ENCODE data around the gene BDP1.

- TF ChIP-seq, protein P1, sequence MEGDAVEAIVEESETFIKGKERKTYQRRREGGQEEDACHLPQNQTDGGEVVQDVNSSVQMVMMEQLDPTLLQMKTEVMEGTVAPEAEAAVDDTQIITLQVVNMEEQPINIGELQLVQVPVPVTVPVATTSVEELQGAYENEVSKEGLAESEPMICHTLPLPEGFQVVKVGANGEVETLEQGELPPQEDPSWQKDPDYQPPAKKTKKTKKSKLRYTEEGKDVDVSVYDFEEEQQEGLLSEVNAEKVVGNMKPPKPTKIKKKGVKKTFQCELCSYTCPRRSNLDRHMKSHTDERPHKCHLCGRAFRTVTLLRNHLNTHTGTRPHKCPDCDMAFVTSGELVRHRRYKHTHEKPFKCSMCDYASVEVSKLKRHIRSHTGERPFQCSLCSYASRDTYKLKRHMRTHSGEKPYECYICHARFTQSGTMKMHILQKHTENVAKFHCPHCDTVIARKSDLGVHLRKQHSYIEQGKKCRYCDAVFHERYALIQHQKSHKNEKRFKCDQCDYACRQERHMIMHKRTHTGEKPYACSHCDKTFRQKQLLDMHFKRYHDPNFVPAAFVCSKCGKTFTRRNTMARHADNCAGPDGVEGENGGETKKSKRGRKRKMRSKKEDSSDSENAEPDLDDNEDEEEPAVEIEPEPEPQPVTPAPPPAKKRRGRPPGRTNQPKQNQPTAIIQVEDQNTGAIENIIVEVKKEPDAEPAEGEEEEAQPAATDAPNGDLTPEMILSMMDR (IDR thresholded peaks at IDR 0.05; ENCODE audit: poor library complexity, severe bottlenecking): peak; percentile 42
- TF ChIP-seq, protein P2, sequence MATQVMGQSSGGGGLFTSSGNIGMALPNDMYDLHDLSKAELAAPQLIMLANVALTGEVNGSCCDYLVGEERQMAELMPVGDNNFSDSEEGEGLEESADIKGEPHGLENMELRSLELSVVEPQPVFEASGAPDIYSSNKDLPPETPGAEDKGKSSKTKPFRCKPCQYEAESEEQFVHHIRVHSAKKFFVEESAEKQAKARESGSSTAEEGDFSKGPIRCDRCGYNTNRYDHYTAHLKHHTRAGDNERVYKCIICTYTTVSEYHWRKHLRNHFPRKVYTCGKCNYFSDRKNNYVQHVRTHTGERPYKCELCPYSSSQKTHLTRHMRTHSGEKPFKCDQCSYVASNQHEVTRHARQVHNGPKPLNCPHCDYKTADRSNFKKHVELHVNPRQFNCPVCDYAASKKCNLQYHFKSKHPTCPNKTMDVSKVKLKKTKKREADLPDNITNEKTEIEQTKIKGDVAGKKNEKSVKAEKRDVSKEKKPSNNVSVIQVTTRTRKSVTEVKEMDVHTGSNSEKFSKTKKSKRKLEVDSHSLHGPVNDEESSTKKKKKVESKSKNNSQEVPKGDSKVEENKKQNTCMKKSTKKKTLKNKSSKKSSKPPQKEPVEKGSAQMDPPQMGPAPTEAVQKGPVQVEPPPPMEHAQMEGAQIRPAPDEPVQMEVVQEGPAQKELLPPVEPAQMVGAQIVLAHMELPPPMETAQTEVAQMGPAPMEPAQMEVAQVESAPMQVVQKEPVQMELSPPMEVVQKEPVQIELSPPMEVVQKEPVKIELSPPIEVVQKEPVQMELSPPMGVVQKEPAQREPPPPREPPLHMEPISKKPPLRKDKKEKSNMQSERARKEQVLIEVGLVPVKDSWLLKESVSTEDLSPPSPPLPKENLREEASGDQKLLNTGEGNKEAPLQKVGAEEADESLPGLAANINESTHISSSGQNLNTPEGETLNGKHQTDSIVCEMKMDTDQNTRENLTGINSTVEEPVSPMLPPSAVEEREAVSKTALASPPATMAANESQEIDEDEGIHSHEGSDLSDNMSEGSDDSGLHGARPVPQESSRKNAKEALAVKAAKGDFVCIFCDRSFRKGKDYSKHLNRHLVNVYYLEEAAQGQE (IDR thresholded peaks at IDR 0.05; ENCODE audit: borderline replicate concordance): no peak
- TF ChIP-seq EZH2 (IDR thresholded peaks at IDR 0.05; ENCODE audit: borderline replicate concordance, insufficient read depth, low read length, poor library complexity, severe bottlenecking) (no peak), EP300 (conservative IDR thresholded peaks at IDR 0.05; ENCODE audit: poor library complexity, severe bottlenecking) (no peak), POLR2AphosphoS5 (IDR thresholded peaks at IDR 0.05) (no peak), SMC3 (conservative IDR thresholded peaks at IDR 0.05; ENCODE audit: poor library complexity) (no peak), RAD21 (conservative IDR thresholded peaks at IDR 0.05) (no peak), TAF1 (IDR thresholded peaks at IDR 0.05; ENCODE audit: low read depth) (no peak)
Observed at GRCh38 chr5:71601222-71602026, 146.0 kb downstream of the BDP1 start.
